GM18517 (cell line): ENCODE results near the gene PTPMT1.
"Not testable (repeated sequence)": the region's sequence is repeated elsewhere in the genome, so short reads cannot be mapped to it uniquely, and the experiment has no call there.

Source experiments
- ATAC-seq: cut with Tn5 transposase; IDR thresholded peaks from one replicate; pipeline ENCODE4 v1.9.1; 2021; ENCODE audit warnings: mild to moderate bottlenecking, moderate library complexity; ENCODE audit not compliant: unreplicated experiment

Gene PTPMT1

GRCh38 chr11:47546274-47546673 is 19.1 kb upstream of the PTPMT1 start:
- not testable (repeated sequence) for ATAC-seq

DNA sequence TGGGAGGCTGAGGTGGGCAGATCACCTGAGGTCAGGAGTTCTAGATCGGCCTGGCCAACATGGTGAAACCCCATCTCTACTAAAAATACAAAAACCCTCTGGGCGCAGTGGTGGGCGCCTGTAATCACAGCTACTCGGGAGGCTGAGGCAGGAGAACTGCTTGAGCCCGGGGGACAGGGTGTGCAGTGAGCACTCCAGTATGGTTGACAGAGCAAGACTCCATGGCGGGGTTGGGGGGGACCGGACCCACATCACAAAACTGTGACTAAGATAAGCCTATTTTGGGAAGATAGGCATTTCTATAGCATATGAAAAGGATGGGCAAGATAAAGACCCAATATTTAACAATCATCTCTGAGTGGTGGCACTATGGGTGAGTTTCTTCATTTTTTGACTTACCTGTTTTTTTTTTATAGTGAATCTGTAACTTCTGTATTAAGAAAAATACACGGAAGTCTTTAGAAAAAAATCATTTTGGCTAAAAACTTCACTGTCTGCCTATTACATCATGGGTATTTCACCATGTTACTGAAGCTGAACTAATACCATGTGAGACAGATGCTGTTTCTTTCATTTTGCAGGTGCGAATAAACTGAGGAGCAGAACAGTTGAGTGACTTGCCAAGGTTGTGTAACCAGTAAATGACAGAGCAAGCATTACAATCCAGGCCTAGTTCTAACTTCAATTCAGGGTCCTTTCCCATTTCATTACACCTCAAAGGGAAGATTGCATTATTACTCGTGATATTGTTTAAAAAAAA is 14.9 kb upstream of the PTPMT1 start:
- ATAC-seq, result no peak

DNA sequence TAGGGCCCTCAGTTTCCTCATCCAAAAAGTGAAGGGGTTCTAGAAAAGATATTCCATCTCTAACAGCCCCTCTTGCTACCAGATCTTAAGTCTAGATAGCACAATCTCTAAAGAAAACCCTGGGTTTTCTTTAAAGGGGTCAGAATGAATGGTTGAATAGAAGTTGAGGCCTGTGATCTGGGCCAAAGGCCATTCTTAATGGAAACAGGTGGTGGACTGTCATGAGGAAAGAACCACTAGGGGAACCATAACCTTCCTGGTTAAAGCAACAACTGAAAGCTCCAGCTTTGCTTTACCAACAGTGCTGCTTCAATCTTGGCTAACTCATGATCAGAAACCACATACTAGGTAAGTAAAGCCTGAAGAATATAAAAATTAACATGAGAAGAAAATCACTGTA is 14.3 kb upstream of the PTPMT1 start:
- ATAC-seq, result no peak

DNA sequence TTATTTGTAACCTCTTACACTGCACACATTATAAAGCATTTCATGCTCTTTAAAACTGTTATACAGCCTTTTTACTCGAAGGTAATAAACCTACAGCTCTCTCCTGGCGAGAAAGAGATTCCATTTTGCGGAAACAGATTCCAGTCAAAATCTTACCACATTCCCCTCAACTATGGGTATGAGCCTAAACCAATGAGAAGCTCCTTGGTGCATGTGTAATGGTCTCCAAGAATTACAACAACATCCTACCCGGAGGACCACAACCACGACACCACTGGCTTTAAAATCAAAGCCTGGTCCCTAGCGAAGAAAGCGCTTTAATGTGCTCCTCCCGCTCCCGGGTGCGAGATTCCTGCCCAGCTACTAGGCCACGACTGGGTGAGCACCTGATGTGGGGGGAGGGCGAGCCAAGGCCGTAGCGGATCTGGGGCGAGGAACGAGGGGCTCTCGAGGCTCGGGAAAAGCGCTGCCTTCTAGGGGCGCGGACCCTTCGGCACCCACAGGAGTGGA is 13.3 kb upstream of the PTPMT1 start:
- no peak for ATAC-seq

- peak; percentile 81 for ATAC-seq
Observed at GRCh38 chr11:47552566-47553405, 12.6 kb upstream of the PTPMT1 start, which contains the start of gene CELF1. CELF1 (minus strand) TSS chr11:47553132; CDS start chr11:47499523, 53,609 bp downstream.

GRCh38 chr11:47553406-47553743 is 12.0 kb upstream of the PTPMT1 start:
- peak; percentile 31 for ATAC-seq

GRCh38 chr11:47557004-47557403 is 8.4 kb upstream of the PTPMT1 start:
- ATAC-seq, result not testable (repeated sequence)

DNA sequence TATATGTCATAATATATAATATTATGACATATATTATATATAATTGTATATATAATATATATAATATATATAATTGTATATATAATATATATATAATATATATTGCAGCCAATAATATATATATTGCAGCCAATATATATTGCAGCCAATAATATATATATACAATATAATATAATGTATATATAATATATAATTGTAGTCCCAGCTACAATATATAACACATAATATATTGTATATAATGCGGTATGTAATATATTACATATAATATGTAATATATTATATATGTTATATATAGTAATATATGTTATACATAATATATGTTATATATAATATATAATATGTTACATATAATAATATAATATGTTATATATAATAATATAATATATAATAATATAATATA is 6.7 kb upstream of the PTPMT1 start:
- ATAC-seq, result no peak

- ATAC-seq, result no peak
Observed at GRCh38 chr11:47560426-47560825, 5.0 kb upstream of the PTPMT1 start.

DNA sequence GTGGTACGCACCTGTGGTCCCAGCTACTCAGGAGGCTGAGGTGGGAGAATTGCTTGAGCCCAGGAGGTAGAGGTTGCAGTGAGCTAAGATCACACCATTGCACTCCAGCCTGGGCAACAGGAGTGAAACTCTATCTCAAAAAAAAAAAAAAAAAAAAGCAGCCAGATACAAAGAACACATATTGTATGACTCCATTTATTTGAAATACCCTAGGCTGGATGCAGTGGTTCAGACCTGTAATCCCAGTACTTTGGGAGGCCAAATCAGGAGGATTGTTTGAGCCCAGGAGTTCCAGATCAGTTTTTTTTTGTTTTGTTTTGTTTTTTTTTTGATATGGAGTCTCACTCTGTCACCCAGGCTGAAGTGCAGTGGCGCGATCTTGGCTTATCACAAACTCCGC is 3.0 kb upstream of the PTPMT1 start:
- not testable (repeated sequence) for ATAC-seq

GRCh38 chr11:47564366-47564765 is 1.0 kb upstream of the PTPMT1 start:
- not testable (repeated sequence) for ATAC-seq

- ATAC-seq, result peak; percentile 15
Observed at GRCh38 chr11:47564933-47565339, 463 bp upstream of the PTPMT1 start.

DNA sequence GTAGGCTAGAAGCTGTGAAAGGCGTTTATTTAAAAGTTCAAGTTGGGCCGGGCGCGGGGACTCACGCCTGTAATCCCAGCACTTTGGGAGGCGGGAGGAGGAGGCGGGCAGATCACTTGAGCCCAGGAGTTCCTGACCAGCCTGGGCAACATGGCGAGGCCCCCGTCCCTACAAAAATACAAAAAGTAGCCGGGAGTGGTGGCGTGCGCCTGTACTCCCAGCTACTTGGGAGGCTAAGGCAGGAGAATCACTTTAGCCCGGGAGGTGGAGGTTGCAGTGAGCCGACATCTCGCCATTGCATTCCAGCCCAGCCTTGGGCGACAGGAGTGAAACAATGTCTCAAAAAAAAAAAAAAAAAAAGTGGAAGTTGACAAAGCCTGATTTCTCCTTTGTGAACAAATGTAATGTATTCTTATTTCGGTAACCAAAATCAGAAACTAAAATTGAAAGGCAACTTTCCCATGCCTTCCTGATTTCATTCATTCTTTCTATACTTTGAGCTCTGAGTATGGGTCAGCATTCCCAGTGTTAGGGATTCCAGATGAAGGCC is 825 bp downstream of the PTPMT1 start:
- ATAC-seq, result no peak

GRCh38 chr11:47569646-47570045 is 4.2 kb downstream of the PTPMT1 start:
- ATAC-seq, result no peak

GRCh38 chr11:47570651-47571356 is 5.4 kb downstream of the PTPMT1 start:
- ATAC-seq, result no peak

DNA sequence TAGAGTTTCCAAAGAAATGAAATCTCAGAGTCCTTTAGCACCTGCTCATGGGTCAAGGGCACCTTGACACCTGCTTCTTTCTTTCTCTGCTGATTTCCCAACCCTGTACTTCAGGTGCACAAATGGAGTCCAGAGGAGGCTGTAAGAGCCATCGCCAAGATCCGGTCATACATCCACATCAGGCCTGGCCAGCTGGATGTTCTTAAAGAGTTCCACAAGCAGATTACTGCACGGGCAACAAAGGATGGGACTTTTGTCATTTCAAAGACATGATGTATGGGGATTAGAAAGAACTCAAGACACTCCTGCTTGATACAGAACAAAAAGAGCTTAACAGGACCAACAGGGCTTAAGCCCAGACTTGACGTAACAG is 5.9 kb downstream of the PTPMT1 start:
- ATAC-seq, result no peak

GRCh38 chr11:47571895-47572294 is 6.5 kb downstream of the PTPMT1 start:
- ATAC-seq, result no peak

DNA sequence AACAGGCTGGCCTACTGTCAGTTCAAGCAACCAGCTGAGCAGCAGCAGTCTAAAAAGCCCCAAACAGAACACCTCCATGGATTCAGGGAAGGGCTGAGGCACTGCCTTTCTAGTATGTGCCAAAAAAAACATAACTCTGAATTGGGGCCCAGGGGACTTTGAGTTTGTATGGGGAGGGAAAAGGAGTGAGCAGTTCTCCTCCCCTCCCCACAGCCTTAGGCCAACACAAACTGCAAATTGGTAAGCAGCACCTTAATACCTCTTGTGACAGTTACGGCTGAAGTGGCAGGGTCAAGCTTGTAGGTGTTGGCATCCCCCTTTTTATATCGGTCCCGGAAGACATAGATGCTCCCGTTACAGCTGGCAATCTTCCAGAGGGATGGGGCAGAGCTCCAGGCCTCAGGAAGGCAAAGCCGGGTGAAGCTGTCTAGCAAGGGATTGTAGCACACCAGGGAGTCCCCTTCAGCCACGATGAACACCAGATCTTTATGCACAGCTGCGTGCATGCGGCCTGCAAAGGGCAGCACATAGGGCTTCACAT is 7.4 kb downstream of the PTPMT1 start:
- no peak for ATAC-seq

- no peak for ATAC-seq
Observed at GRCh38 chr11:47573321-47573720, 7.9 kb downstream of the PTPMT1 start.

GRCh38 chr11:47577460-47578041 is 12.2 kb downstream of the PTPMT1 start:
- no peak for ATAC-seq
